GM12878 (cell line): ENCODE results near the gene TNFAIP3. TPM values are rescaled to one million over a fixed set of nuclear protein-coding genes. Genes with fewer than 3 reads are reported as not detected.

Experiments
- ATAC-seq: fragments of 200-7000 bp; cut with Tn5 transposase; 3 replicates; pipeline ENCODE4 v1.9.1; 2020; ENCODE audit warnings: mild to moderate bottlenecking, moderate library complexity
- BruUV-seq: library from RNA; stranded (reverse); fragments of 400-500 nt; replicated peaks from 2 replicates; lab custom pipeline; 2021; lab: Mats Ljungman, UMichigan
- CTCF ChIA-PET: fragments of 300-600 bp; sonication (Branson Sonifier 250); formaldehyde crosslinking; extraction: SDS; loops from one replicate; lab custom pipeline; 2021; ENCODE audit warnings: inconsistent platforms; lab: Yijun Ruan, JAX
- POLR2A ChIA-PET: fragments of 350-600 bp; formaldehyde crosslinking; extraction: SDS; loops from one replicate; lab custom pipeline; 2021; ENCODE audit warnings: inconsistent platforms; lab: Charles Lee
- RAD21 ChIA-PET: fragments of 300-600 bp; sonication (Branson Sonifier 250); formaldehyde crosslinking; loops from one replicate; lab custom pipeline; 2023; ENCODE audit warnings: antibody characterized with exemption; ENCODE audit not compliant: unreplicated experiment; lab: Charles Lee
- SMC1A ChIA-PET: fragments of 300-600 bp; sonication (Branson Sonifier 250); formaldehyde crosslinking; loops from one replicate; lab custom pipeline; 2023; ENCODE audit not compliant: unreplicated experiment, uncharacterized antibody; lab: Charles Lee
- DNase-seq: peaks from one replicate; pipeline ENCODE4 v3.0.0-alpha.2; 2011; ENCODE audit warnings: low read depth, low spot score
- FAIRE-seq: peaks from 3 replicates; lab custom pipeline; 2011; peaks lifted over from hg19 to GRCh38; lab: Jason Lieb, UNC
- H2AFZ ChIP-seq: 2 replicates; pipeline ENCODE4 v1.6.0; 2011; ENCODE audit warnings: low read depth, low read length, control low read depth; ENCODE audit not compliant: control insufficient read depth
- H3K27ac ChIP-seq: 2 replicates; pipeline ENCODE4 v1.5.1; 2011; ENCODE audit warnings: control low read depth; ENCODE audit not compliant: control insufficient read depth, insufficient read depth
- H3K27me3 ChIP-seq, 2 experiments: replicated peaks in 1 of 2; 2 replicates each; pipeline versions ENCODE4 v1.6.0 to v1.6.1; 2011; ENCODE audit warnings: low read length in 1 of 2; ENCODE audit not compliant: control insufficient read depth in 2 of 2, insufficient read depth in 2 of 2
- H3K36me3 ChIP-seq, 2 experiments: 2 replicates each; pipeline ENCODE4 v1.5.1; 2011; ENCODE audit warnings: low read length in 1 of 2; ENCODE audit not compliant: control insufficient read depth in 2 of 2, insufficient read depth in 2 of 2
- H3K4me1 ChIP-seq: 2 replicates; pipeline ENCODE4 v1.6.1; 2011; ENCODE audit warnings: mild to moderate bottlenecking, low read length, moderate library complexity, mixed read lengths; ENCODE audit not compliant: control insufficient read depth, insufficient read depth
- H3K4me2 ChIP-seq: 2 replicates; pipeline ENCODE4 v1.6.0; 2011; ENCODE audit warnings: control low read depth; ENCODE audit not compliant: control insufficient read depth, insufficient read depth
- H3K4me3 ChIP-seq: fragments of 200-600 bp; sonication (generic); 2 replicates; pipeline ENCODE4 v1.5.1; 2016
- H3K79me2 ChIP-seq: 2 replicates; pipeline ENCODE4 v1.6.0; 2011; ENCODE audit warnings: low read length; ENCODE audit not compliant: control insufficient read depth, insufficient read depth
- H3K9ac ChIP-seq: 2 replicates; pipeline ENCODE4 v1.8.0; 2011; ENCODE audit warnings: low read length, control low read depth, mixed read lengths; ENCODE audit not compliant: control insufficient read depth, insufficient read depth
- H3K9me3 ChIP-seq: replicated peaks from 3 replicates; pipeline ENCODE4 v1.5.1; 2011; ENCODE audit warnings: mild to moderate bottlenecking, low read length; ENCODE audit not compliant: control insufficient read depth, insufficient read depth
- H4K20me1 ChIP-seq: 2 replicates; pipeline ENCODE4 v1.6.0; 2011; ENCODE audit not compliant: control insufficient read depth, insufficient read depth
- NFIC ChIP-seq: IDR thresholded peaks from 2 replicates; pipeline ENCODE4 v1.6.1; 2012; ENCODE audit warnings: low read depth, mild to moderate bottlenecking, inconsistent platforms, low read length, moderate library complexity
- ZNF384 ChIP-seq: IDR thresholded peaks from 2 replicates; pipeline ENCODE4 v1.6.1; 2012; ENCODE audit warnings: low read depth, mild to moderate bottlenecking, low read length, improper control_type of control experiment, borderline replicate concordance
- WGBS: methylation state at CpG from one replicate; pipeline ENCODE4 v1.1.6; 2016; ENCODE audit warnings: low lambda C conversion rate; ENCODE audit not compliant: insufficient replicate concordance, insufficient coverage; ENCODE audit errors: missing lambda C conversion rate; 5-methylcytosine and 5-hydroxymethylcytosine counted together
- in situ Hi-C: fragments of 300-500 bp; cut with MboI; formaldehyde crosslinking; loops from 9 replicates; pipeline ENCODE4 v1.14.3; 2018; ENCODE audit warnings: mixed read lengths
- intact Hi-C: fragments of 100-400 bp; cut with micrococcal nuclease; formaldehyde crosslinking; loops from one replicate; pipeline ENCODE4 v1.14.2; 2022; ENCODE audit not compliant: unreplicated experiment
- polyA plus RNA-seq, 11 experiments: library from polyadenylated mRNA; depleted of rRNA in 4 of 11; unstranded in 6 of 11; stranded (reverse) in 5 of 11; fragments of >200 nt; fragmentation: Nextera tagmentation in 4 of 11; fragmentation: Illumina TruSeq in 1 of 11; extraction: Ambion mirVana in 4 of 11; extraction: Trizol in 1 of 11; gene quantifications; 1 replicate in 1 of 11; 2 replicates in 10 of 11; pipeline versions ENCODE4 v1.2.1 to v1.2.3, GENCODE V29; 2011 to 2016; ENCODE audit warnings: inconsistent platforms in 2 of 11, missing spikeins in 2 of 11, low read depth in 1 of 11
- total RNA-seq, 4 experiments: library from RNA; depleted of rRNA in 3 of 4; stranded (reverse); fragments of >200 nt in 3 of 4; fragmentation: Illumina TruSeq in 1 of 4; extraction: Trizol in 1 of 4; gene quantifications; 2 replicates each; pipeline versions ENCODE4 v1.2.1 to v1.2.3, GENCODE V29; 2013 to 2021
- TF ChIP-seq, protein P1 (sequence below): fragments of 450-650 bp; IDR thresholded peaks from 2 replicates; pipeline ENCODE4 v1.6.1; 2017; ENCODE audit warnings: low read depth, mild to moderate bottlenecking, moderate library complexity

TNFAIP3 gene
- total and polyA plus RNA-seq, 10 of the 15 experiments (the other 5 are each of a cell fraction or from before 2014, with no cell fraction given), result 18.0 to 350 (median 127) TPM

DNA sequence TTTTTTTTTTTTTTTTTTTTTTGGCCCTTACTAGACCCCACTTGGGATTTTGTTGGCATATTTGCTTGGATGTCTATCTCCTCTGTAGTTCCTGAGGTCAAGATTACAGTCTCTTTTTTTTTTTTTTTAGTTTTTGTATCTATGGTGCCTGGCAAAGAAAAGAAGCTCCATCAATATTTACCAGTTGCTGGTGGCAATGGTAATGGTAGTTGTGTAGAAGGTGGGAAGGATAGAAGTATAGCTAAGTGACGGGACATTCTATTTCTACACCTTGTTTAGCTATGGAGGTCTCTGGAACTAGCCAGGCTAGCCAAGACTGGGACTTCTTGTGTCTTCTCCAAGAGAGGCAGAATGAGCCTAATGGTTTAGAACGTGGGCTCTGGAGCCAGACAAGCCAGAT, 42.2 kb upstream of the TNFAIP3 start:
- H3K36me3 ChIP-seq, result no peaks in the 10 kb centered on the region
- no peak for FAIRE-seq
- ChIA-PET SMC1A (interaction anchor here (0.7 to 9.5 kb wide), 18 partner anchors 13 to 120 kb away, joined by 3 to 86 read pairs (median 4); no protein-coding TSS in a partner anchor), RAD21 (interaction anchor here (0.6 to 3.6 kb wide), 7 partner anchors 9 to 117 kb away, joined by 3 to 18 read pairs (median 6); no protein-coding TSS in a partner anchor), POLR2A (interaction anchor here (0.6 to 10.3 kb wide), 7 partner anchors 9 to 84 kb away, joined by 3 to 95 read pairs (median 6); partner anchors contain the start of gene TNFAIP3), CTCF (interaction anchor here (0.8 to 2.7 kb wide), 7 partner anchors 9 to 46 kb away, joined by 3 to 8 read pairs (median 3); partner anchors contain the start of gene TNFAIP3)
- no peak for ATAC-seq
- no peak overlapping the region for H3K9ac ChIP-seq
- H3K4me3 ChIP-seq, result no peak overlapping the region
- no peak overlapping the region for H3K4me2 ChIP-seq
- no peaks in the 10 kb centered on the region for H4K20me1 ChIP-seq
- H2AFZ ChIP-seq, result no peak overlapping the region
- peaks cover 36% of the 10 kb centered on the region for H3K4me1 ChIP-seq
- no peaks in the 10 kb centered on the region for H3K27me3 ChIP-seq
- DNase-seq, result no peak
- WGBS, result 96% methylated on average over 2 of the region's 2 CpGs
- no peaks in the 10 kb centered on the region; the same call in 1 of the 2 replicates for H3K79me2 ChIP-seq
- intact Hi-C loops, result no loop called here
- H3K9me3 ChIP-seq, result no peaks in the 10 kb centered on the region; the same call in 2 of the 3 replicates
- H3K27ac ChIP-seq, result no peak overlapping the region
- no TSS peak for BruUV-seq
- in situ Hi-C loops, result no loop called here
- TF ChIP-seq, protein P1, sequence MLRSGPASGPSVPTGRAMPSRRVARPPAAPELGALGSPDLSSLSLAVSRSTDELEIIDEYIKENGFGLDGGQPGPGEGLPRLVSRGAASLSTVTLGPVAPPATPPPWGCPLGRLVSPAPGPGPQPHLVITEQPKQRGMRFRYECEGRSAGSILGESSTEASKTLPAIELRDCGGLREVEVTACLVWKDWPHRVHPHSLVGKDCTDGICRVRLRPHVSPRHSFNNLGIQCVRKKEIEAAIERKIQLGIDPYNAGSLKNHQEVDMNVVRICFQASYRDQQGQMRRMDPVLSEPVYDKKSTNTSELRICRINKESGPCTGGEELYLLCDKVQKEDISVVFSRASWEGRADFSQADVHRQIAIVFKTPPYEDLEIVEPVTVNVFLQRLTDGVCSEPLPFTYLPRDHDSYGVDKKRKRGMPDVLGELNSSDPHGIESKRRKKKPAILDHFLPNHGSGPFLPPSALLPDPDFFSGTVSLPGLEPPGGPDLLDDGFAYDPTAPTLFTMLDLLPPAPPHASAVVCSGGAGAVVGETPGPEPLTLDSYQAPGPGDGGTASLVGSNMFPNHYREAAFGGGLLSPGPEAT, result no peak
- TF ChIP-seq NFIC, result no peak
- TF ChIP-seq ZNF384, result 0 out of 2 replicates have a peak, but pooled peaks have one; percentile 8
